GM21723 (cell line): ENCODE results near the gene CAPN10.
"Not testable (repeated sequence)": the region's sequence is repeated elsewhere in the genome, so short reads cannot be mapped to it uniquely, and the experiment has no call there.

Experiments
- ATAC-seq: cut with Tn5 transposase; IDR thresholded peaks from one replicate; pipeline ENCODE4 v1.9.1; 2021; ENCODE audit warnings: mild to moderate bottlenecking, moderate library complexity; ENCODE audit not compliant: unreplicated experiment

The CAPN10 gene

DNA sequence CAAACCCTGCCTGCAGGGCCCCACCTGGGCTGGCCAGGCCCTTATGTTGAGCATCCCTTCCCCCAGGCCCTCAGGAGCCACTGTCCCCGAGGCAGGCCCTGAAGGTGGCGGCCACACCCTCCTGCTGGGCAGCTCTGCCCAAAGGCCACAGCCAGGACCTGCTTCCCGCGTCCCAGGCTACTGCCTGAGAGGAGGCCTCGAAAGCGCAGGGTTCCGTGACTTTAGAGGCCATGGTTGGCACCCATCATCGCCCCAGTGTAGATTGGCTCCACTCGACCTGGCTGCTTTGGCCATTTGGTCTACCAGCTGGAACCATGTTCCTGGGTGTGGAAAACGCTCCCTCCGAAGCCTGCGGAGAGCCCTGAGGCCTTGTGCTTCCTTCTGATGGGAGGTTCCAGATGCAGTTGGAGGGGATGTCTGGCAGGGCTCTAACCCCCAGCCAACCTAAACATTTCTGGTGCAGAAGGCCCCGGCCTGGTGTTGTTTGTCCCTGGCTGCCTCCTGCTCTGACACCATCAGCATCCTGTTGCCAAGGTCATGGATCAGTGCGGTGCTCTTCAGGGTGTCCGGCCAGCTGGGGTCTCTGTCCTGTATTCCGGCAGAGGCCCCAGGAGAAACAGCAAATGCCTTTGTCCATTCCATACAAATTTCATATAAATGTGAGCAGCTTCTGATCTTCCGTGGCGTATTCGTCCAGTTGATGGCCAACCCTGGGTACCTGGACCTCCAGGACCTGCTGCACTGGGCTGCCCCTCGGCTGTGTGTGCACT, 14.7 kb downstream of the CAPN10 start:
- ATAC-seq: no peak

DNA sequence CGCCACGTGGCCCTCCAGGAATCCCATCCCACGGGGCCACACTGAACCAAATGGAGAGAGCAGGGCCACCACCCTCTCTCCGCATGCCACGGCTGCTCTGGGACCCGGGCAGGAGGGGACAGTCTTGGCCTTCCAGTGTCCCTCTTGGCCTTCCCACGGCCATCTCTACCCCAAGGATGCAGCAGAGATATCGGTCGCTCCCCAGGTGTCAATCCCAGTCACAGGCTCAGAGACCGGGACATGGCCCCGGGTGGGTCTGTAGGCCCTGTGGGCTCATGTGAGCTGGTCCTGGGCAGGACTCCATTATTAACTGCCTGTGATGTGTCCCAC, 15.3 kb downstream of the CAPN10 start:
- no peak for ATAC-seq

DNA sequence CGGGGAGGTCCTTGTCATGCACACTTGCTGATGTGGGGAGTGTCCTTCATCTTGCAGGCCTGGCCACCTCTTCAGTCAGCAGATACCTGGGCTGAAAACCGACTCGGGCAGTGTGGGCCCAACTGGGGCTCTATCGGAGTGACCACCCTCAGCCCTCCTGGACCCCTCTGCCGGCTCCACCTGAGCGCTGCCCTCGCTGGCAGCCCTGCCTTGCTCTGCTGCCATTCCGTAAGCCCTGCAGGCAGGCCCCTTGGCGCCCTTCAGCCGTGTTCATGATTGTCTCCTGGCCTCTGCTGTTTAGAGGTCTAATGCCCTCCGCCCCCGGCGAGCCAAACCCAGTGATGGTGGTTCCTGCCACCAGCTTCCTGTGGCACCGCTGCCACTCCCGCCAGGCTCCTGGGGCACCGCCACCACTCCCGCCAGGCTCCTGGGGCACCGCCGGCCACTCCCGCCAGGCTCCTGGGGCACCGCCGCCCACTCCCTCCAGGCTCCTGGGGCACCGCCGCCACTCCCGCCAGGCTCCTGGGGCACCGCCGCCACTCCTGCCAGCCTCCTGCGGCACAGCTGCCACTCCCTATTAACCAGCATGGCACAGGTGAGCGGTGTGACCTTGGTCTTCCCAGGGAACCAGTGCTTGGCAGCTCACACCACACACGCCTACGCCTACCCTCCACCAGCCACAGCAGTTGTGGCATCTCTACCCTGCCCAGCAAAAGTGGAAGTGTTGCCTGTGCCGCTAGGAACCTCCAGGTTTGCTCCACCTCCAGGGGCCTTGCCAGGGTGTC, 15.9 kb downstream of the CAPN10 start:
- no peak for ATAC-seq

DNA sequence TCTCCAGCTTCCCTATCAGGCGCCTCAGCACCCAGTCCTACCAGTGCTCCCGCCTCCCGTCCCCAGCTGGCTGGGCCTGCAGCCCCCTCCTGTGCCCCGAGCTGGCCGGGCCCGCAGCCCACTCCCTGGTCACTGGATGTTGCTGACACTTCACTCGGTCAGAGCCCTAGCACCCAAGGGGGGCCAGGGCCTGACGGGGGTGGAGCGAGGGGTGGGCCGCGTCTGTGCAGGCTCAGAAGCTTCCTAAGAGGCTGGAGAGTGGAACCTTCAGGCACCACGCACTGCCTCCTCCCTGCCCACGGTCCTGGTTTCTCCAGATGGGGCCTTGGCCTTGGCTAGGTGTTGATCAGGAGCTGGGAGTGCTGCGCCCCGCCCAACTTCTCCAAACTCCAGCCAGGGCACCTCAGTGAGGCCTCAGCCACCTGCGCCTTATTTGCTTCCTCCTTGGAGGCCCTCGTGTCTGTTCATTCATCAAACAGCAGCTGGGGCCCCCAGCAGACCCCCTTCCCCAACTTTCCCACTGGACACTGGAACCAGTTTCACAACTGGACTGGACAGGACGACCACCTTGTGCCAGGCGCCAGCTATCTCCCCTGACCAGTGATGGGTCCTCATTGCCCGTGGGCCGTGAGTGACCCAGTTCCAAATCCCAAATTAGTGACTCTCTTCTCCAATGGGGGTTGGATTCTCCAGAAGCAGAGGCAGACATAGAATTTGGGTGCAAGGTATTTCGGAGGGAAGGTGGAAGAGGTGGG, 16.7 kb downstream of the CAPN10 start:
- ATAC-seq: no peak

DNA sequence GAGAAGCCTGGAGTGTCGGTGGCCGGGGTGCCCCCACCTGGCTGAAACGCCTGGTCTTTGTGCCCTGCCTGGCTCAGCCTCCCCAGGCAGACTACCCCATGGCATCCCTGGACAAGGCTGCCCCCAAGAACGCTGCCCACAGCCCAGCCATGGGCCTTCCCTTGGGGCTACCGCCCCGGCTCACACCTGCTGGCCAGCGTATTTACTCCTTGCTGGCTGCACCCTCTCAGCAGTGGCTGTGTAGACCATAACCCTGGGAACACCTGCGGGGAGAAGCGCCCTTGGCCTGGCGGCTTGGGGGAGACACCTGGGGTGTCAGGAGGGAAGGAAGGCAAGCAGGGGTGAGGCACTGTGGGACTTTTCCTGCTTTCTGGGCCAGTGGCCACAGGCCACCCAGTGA, 17.3 kb downstream of the CAPN10 start:
- no peak for ATAC-seq

GRCh38 chr2:240604291-240604938, 17.9 kb downstream of the CAPN10 start:
- ATAC-seq: no peak

DNA sequence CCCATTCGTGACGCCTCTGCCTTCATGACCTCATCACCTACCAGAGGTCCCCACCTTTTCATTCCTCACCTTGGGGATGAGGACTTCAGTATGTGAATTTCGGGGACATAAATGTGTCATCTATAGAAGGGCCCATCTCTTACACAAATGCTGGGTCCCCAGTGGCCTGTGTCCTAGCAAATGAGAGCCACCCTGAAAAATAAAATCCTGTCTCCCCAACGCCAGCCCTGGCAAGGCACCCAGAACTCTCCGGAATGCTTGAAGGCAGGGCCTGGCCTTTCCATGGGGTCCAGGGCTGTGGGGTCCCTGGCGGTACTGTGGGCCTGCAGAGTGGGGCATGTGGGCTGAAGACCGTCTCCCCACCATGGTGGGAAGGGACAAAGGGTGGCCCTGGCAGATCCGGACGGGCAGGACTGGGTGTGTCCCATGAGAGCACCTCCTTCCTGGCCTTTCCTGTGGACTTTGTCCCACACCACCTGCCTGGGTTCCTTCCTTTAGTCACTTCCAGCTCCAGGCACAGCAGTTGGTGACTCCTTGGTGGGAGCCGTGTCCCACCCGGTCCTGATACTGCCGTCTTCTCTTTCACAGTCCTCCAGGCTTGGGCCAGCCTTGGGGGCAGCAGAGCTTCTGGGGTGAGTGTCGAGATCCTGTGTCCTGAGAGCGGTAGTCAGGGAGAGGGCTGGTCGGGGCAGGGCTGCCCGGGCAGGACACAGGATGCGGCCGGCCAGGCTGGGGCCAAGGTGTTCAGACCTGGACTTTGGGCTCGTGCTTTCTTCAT, 18.6 kb downstream of the CAPN10 start:
- no peak for ATAC-seq

- ATAC-seq: no peak
Measured at GRCh38 chr2:240605867-240606743, 19.6 kb downstream of the CAPN10 start.

DNA sequence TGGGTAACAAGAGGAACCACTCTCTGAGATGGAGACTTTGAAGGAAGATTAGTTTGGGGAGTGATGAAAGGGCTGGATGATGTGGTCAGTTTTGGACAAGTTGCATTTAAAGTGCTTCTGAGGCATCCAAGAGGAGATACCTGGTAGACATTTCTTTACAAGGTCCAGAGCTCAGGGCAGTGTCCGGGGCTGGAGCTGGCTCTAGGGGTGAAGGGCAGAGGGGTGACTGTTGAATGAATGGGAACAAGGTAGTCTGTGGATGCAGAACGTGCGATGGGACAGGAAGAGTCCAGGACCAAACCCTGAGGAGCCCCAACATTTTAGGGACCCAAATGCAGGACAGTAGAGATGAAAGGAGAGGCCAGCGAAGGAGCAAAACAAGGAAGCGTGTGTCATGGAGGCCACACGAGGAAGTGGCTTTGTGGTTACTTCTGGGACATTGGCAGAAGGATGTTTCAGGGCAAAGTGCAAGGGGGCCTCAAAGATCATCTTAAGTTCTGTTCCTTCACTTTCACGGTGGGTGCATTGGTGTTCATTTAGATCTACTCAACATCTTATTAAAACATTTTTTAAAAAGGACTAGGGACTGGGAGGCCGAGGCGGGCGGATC, 25.2 kb downstream of the CAPN10 start:
- ATAC-seq: no peak

GRCh38 chr2:240613781-240614180, 27.2 kb downstream of the CAPN10 start:
- ATAC-seq: no peak

GRCh38 chr2:240614391-240614790, 27.9 kb downstream of the CAPN10 start:
- no peak for ATAC-seq

- ATAC-seq: no peak
Measured at GRCh38 chr2:240615396-240615795, 28.9 kb downstream of the CAPN10 start.

DNA sequence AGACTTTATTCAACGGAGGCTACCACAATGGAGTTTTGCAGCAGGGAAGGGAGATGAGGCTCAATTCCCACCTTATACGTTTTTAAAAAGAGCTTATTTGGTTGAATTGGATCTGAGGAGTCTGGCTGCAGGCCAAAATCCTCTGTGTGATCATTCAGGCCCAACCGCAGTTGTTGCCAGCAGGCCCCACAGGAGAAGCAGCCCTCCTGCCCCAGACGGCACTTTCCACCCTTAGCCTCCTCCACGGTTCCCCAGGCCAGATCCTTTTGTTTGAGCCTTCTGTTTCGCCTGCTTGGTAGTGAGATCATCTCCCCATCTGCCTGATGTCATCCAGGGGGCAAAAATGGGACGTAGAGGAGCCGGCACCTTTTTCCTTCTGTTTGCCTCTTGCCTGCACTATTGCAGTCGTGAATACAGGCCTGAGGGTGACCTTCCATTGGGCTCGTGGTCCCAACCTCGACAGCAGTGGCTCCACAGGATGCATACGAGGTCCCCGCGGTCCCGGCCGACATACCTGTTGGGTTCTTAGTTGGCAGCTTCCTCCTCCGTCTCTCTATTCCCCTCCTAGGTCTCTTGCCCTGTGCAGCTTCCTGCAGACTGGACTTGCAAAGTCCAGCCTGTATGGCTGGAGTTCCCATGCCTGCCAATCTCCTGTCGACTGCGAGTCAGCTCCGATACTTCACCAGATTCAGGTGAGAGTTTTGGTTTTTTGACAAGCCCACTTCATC, 29.4 kb downstream of the CAPN10 start:
- no peak for ATAC-seq

GRCh38 chr2:240616860-240617666, 30.5 kb downstream of the CAPN10 start:
- not testable (repeated sequence) for ATAC-seq

DNA sequence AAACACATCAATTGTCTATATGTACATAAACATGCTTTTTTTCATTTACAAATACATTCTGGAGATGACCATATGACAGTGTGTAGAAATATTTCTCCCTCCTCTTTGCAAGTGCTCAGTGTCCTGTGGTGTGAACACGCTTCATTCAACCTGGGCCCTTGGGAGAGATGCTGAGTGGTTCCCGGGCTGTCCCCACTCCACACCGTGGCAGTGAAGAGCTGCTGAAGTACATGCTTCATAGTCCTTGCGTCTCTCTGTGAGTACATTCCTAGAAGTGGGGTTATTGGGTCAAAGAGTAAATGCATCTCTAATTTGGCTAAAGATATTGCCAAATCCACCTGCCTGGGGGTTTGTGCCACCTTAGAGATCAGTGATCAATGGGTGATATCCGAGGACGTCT, 32.2 kb downstream of the CAPN10 start:
- ATAC-seq: no peak

DNA sequence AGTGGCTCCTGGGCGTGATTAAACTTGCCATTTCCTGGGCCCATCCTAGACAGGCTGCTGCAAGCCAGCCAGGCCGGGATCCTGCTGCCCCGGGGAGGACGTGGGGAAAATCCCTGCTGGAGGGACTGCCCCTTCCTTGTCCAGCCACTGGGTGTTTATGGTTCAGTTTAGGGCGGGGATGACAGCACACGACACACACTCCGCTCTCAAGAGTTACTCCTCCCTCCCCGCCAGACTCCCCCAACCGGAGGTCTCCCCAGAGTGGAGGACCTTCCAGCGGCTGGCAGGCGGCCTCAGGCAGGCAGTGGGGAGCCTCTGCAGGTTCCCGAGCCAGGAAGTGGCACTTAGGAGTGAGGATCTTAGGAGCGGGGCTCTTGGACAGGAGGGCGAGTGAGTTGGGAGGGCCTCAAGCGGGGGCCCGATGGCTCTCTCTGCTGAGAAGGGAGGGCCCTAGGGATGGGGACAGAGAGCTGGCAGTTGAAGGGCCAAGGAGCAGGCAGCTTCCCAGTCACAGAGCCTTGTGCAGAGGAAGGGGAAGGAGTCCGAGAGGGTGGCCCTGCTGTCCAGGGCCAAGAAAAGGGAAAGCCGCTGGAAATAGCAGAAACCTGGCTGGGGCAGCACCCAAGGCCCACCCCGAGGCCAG, 33.1 kb downstream of the CAPN10 start:
- no peak for ATAC-seq

GRCh38 chr2:240620149-240620731, 33.7 kb downstream of the CAPN10 start:
- no peak for ATAC-seq
